ENCODE data around the gene HK1.

Gene HK1

GRCh38 chr10:69337296-69338132 is 59.2 kb downstream of the HK1 start:
- ATAC-seq (no peak), DNase-seq (no peak)
- H3K27ac Mint-ChIP-seq = no peak overlapping the region
- H3K4me1 Mint-ChIP-seq = peaks cover 72% of the 10 kb centered on the region
- no peaks in the 10 kb centered on the region for H3K9me3 Mint-ChIP-seq
- no peaks in the 10 kb centered on the region for H3K27me3 Mint-ChIP-seq
- H3K4me3 Mint-ChIP-seq = no peak overlapping the region

GRCh38 chr10:69338133-69338456 is 59.8 kb downstream of the HK1 start:
- Mint-ChIP-seq H3K4me3 (no peak overlapping the region), H3K4me1 (peaks cover 73% of the 10 kb centered on the region), H3K27ac (no peak overlapping the region), H3K27me3 (no peaks in the 10 kb centered on the region), H3K9me3 (no peaks in the 10 kb centered on the region)
- no peak for ATAC-seq
- DNase-seq = no peak

- Mint-ChIP-seq H3K9me3 (no peaks in the 10 kb centered on the region), H3K27me3 (no peaks in the 10 kb centered on the region), H3K4me1 (peaks cover 74% of the 10 kb centered on the region), H3K27ac (peak overlapping the region in 1 of 2 donors; percentile 83), H3K4me3 (no peak overlapping the region)
- DNase-seq = no peak
- ATAC-seq = no peak
Observed at GRCh38 chr10:69338547-69339450, 60.5 kb downstream of the HK1 start.

- H3K4me3 Mint-ChIP-seq = no peak overlapping the region
- peaks cover 74% of the 10 kb centered on the region for H3K4me1 Mint-ChIP-seq
Observed at GRCh38 chr10:69340695-69341094, 62.4 kb downstream of the HK1 start.

GRCh38 chr10:69343905-69344304 is 65.6 kb downstream of the HK1 start:
- Mint-ChIP-seq H3K4me3 (no peak overlapping the region), H3K9me3 (no peaks in the 10 kb centered on the region), H3K27ac (peak overlapping the region; percentile 16 to 40), H3K4me1 (peaks cover 80% of the 10 kb centered on the region), H3K27me3 (no peaks in the 10 kb centered on the region)
- no peak for DNase-seq
- ATAC-seq = no peak

More at GRCh38 chr10:69340695-69341094, 62.4 kb downstream of the HK1 start:
- no peak for DNase-seq
- ATAC-seq = no peak
- Mint-ChIP-seq H3K9me3 (no peaks in the 10 kb centered on the region), H3K27me3 (no peaks in the 10 kb centered on the region), H3K27ac (peak overlapping the region in 1 of 2 donors; percentile 59)

GRCh38 chr10:69344591-69345252 is 66.4 kb downstream of the HK1 start:
- Mint-ChIP-seq H3K9me3 (no peaks in the 10 kb centered on the region), H3K27me3 (no peaks in the 10 kb centered on the region), H3K27ac (peak overlapping the region; percentile 66 to 92), H3K4me3 (peak overlapping the region in 1 of 2 donors; percentile 49), H3K4me1 (peaks cover 80% of the 10 kb centered on the region)
- ATAC-seq (peak; percentile 71), DNase-seq (peak in 1 of 2 donors; percentile 9)

- H3K9me3 Mint-ChIP-seq = no peaks in the 10 kb centered on the region
- H3K4me1 Mint-ChIP-seq = peaks cover 86% of the 10 kb centered on the region
- no peak for DNase-seq
- H3K27me3 Mint-ChIP-seq = no peaks in the 10 kb centered on the region
- H3K27ac Mint-ChIP-seq = peak overlapping the region in 1 of 2 donors; percentile 38
- no peak overlapping the region for H3K4me3 Mint-ChIP-seq
- ATAC-seq = peak; percentile 31
Observed at GRCh38 chr10:69345402-69345801, 67.1 kb downstream of the HK1 start.

GRCh38 chr10:69345890-69346474 is 67.7 kb downstream of the HK1 start:
- DNase-seq = no peak
- no peak for ATAC-seq
- H3K4me3 Mint-ChIP-seq = no peak overlapping the region
- H3K27ac Mint-ChIP-seq = peak overlapping the region in 1 of 2 donors; percentile 38
- peaks cover 86% of the 10 kb centered on the region for H3K4me1 Mint-ChIP-seq
- no peaks in the 10 kb centered on the region for H3K9me3 Mint-ChIP-seq
- H3K27me3 Mint-ChIP-seq = no peaks in the 10 kb centered on the region

- Mint-ChIP-seq H3K4me1 (peaks cover 81% of the 10 kb centered on the region), H3K27me3 (no peaks in the 10 kb centered on the region), H3K27ac (no peak overlapping the region), H3K9me3 (no peaks in the 10 kb centered on the region), H3K4me3 (no peak overlapping the region)
- no peak for ATAC-seq
- DNase-seq = no peak
Observed at GRCh38 chr10:69346776-69347175, 68.5 kb downstream of the HK1 start.

GRCh38 chr10:69348816-69349541 is 70.7 kb downstream of the HK1 start:
- Mint-ChIP-seq H3K4me1 (peaks cover 77% of the 10 kb centered on the region), H3K27me3 (no peaks in the 10 kb centered on the region), H3K9me3 (peaks cover 0 to 5% of the 10 kb centered on the region in 2 donors), H3K27ac (peak overlapping the region; percentile 84 to 89), H3K4me3 (peak overlapping the region in 1 of 2 donors; percentile 54)
- ATAC-seq (no peak), DNase-seq (no peak)

- no peak for DNase-seq
- no peaks in the 10 kb centered on the region for H3K27me3 Mint-ChIP-seq
- H3K4me1 Mint-ChIP-seq = peaks cover 77% of the 10 kb centered on the region
- H3K9me3 Mint-ChIP-seq = peaks cover 0 to 10% of the 10 kb centered on the region in 2 donors
- H3K4me3 Mint-ChIP-seq = no peak overlapping the region
- no peak for ATAC-seq
- H3K27ac Mint-ChIP-seq = peak overlapping the region in 1 of 2 donors; percentile 84
Observed at GRCh38 chr10:69349542-69349888, 71.2 kb downstream of the HK1 start.

- Mint-ChIP-seq H3K4me3 (no peak overlapping the region), H3K27ac (no peak overlapping the region), H3K4me1 (peaks cover 66% of the 10 kb centered on the region), H3K9me3 (peaks cover 0 to 10% of the 10 kb centered on the region in 2 donors), H3K27me3 (no peaks in the 10 kb centered on the region)
- no peak for DNase-seq
- no peak for ATAC-seq
Observed at GRCh38 chr10:69351589-69351988, 73.3 kb downstream of the HK1 start.

GRCh38 chr10:69352569-69353264 is 74.4 kb downstream of the HK1 start:
- Mint-ChIP-seq H3K4me1 (peaks cover 64% of the 10 kb centered on the region), H3K27me3 (no peaks in the 10 kb centered on the region), H3K4me3 (no peak overlapping the region), H3K9me3 (peaks cover 0 to 10% of the 10 kb centered on the region in 2 donors), H3K27ac (no peak overlapping the region)
- DNase-seq (no peak), ATAC-seq (no peak)

GRCh38 chr10:69353977-69354635 is 75.8 kb downstream of the HK1 start:
- Mint-ChIP-seq H3K27me3 (no peaks in the 10 kb centered on the region), H3K27ac (no peak overlapping the region), H3K4me3 (no peak overlapping the region), H3K9me3 (peaks cover 0 to 10% of the 10 kb centered on the region in 2 donors), H3K4me1 (peaks cover 64% of the 10 kb centered on the region)
- no peak for DNase-seq
- ATAC-seq = no peak
